Gastroesophageal sphincter (tissue), 3 donors: ENCODE data around the gene RBM17.

ENCODE experiments used
- CTCF ChIP-seq, 4 experiments: fragments of 200-600 bp in 2 of 4; fragments of 450-650 bp in 2 of 4; sonication (generic) in 1 of 4; IDR thresholded peaks; one replicate each; pipeline ENCODE4 v1.5.1; 2017 to 2019; ENCODE audit warnings: antibody characterized with exemption in 4 of 4, mild to moderate bottlenecking in 2 of 4, moderate library complexity in 2 of 4
- EP300 ChIP-seq: sonication (generic); formaldehyde crosslinking; IDR thresholded peaks from one replicate; pipeline ENCODE4 v1.6.1; 2017; ENCODE audit warnings: antibody characterized with exemption, mild to moderate bottlenecking
- POLR2A ChIP-seq, 2 donors: fragments of 450-650 bp; IDR thresholded peaks; one replicate each; pipeline ENCODE4 v1.6.1; 2017; ENCODE audit warnings: antibody characterized with exemption in 2 of 2, mild to moderate bottlenecking in 2 of 2, moderate library complexity in 1 of 2
- POLR2AphosphoS5 ChIP-seq: sonication (generic); formaldehyde crosslinking; IDR thresholded peaks from one replicate; pipeline ENCODE4 v1.6.1; 2017; ENCODE audit warnings: antibody characterized with exemption

- no peak for TF ChIP-seq CTCF (IDR thresholded peaks at IDR 0.05)
- TF ChIP-seq POLR2A (IDR thresholded peaks at IDR 0.05): no peak
- no peak for TF ChIP-seq EP300
- no peak for TF ChIP-seq POLR2AphosphoS5
These were observed 9.3 kb downstream of the RBM17 start for GRCh38 chr10:6098156-6098555.
